CD4-positive, alpha-beta T cell treated with Interferon gamma for 1 hour (primary cell): ENCODE results near the gene TLR8.

ENCODE experiments used
- DNase-seq: peaks from one replicate; pipeline ENCODE4 v3.0.0-alpha.2; 2020

Gene TLR8

GRCh38 chrX:12906046-12906761 lies at the start of gene TLR8:
Gene TLR8, plus strand, starts transcription at chrX:12906620. Its CDS starts 87 bp downstream, at chrX:12906707.
- no peak for DNase-seq

GRCh38 chrX:12865359-12865758 lies 41.1 kb upstream of the TLR8 start:
- DNase-seq: no peak

GRCh38 chrX:12866451-12867377 lies 39.7 kb upstream of the TLR8 start, which contains the start of gene TLR7:
Gene TLR7, plus strand, starts transcription at chrX:12867072. Its CDS starts 507 bp downstream, at chrX:12867579.
- DNase-seq: peak; percentile 12

- no peak for DNase-seq
Measured at GRCh38 chrX:12867685-12868084, 38.7 kb upstream of the TLR8 start.

GRCh38 chrX:12868747-12869146 lies 37.7 kb upstream of the TLR8 start:
- no peak for DNase-seq

GRCh38 chrX:12871257-12871656 lies 35.2 kb upstream of the TLR8 start:
- no peak for DNase-seq

- no peak for DNase-seq
Measured at GRCh38 chrX:12872741-12873140, 33.7 kb upstream of the TLR8 start.

GRCh38 chrX:12874581-12874980 lies 31.8 kb upstream of the TLR8 start:
- DNase-seq: no peak

- DNase-seq: no peak
Measured at GRCh38 chrX:12877386-12877785, 29.0 kb upstream of the TLR8 start.

GRCh38 chrX:12878536-12878935 lies 27.9 kb upstream of the TLR8 start:
- no peak for DNase-seq

GRCh38 chrX:12881914-12882313 lies 24.5 kb upstream of the TLR8 start:
- no peak for DNase-seq

- DNase-seq: no peak
Measured at GRCh38 chrX:12885508-12885907, 20.9 kb upstream of the TLR8 start.

GRCh38 chrX:12886545-12886944 lies 19.9 kb upstream of the TLR8 start:
- DNase-seq: no peak

- DNase-seq: no peak
Measured at GRCh38 chrX:12887141-12887540, 19.3 kb upstream of the TLR8 start.

GRCh38 chrX:12887767-12888166 lies 18.7 kb upstream of the TLR8 start:
- no peak for DNase-seq

- DNase-seq: no peak
Measured at GRCh38 chrX:12890467-12890866, 16.0 kb upstream of the TLR8 start.

- DNase-seq: no peak
Measured at GRCh38 chrX:12891171-12891570, 15.2 kb upstream of the TLR8 start.

GRCh38 chrX:12891915-12892506 lies 14.4 kb upstream of the TLR8 start:
- no peak for DNase-seq

GRCh38 chrX:12892716-12893115 lies 13.7 kb upstream of the TLR8 start:
- DNase-seq: no peak

- DNase-seq: peak; percentile 31
Measured at GRCh38 chrX:12894074-12895030, 12.1 kb upstream of the TLR8 start.

GRCh38 chrX:12895866-12896265 lies 10.6 kb upstream of the TLR8 start:
- no peak for DNase-seq

- no peak for DNase-seq
Measured at GRCh38 chrX:12896935-12897334, 9.5 kb upstream of the TLR8 start.
